Mesothelial cell of epicardium (in vitro differentiated cells): Measurements from ENCODE around the gene ARHGEF7. TPM values are rescaled to one million over a fixed set of nuclear protein-coding genes. Genes with fewer than 3 reads are reported as not detected.

Experiments
- DNase-seq, 2 experiments: peaks; one replicate each; pipeline ENCODE4 v3.0.0; 2021; ENCODE audit warnings: low spot score in 2 of 2; ENCODE audit not compliant: unreplicated experiment in 2 of 2
- H3K27ac Mint-ChIP-seq: 2 replicates; pipeline ENCODE4 v1.8.0; 2021; ENCODE audit warnings: mixed read lengths
- H3K27me3 Mint-ChIP-seq: 2 replicates; pipeline ENCODE4 v1.8.0; 2021; ENCODE audit warnings: low read depth, mixed read lengths
- H3K36me3 Mint-ChIP-seq: 2 replicates; pipeline ENCODE4 v1.8.0; 2021; ENCODE audit warnings: mixed read lengths
- H3K4me1 Mint-ChIP-seq: 2 replicates; pipeline ENCODE4 v1.8.0; 2021; ENCODE audit warnings: mixed read lengths
- H3K4me3 Mint-ChIP-seq: 2 replicates; pipeline ENCODE4 v1.8.0; 2021; ENCODE audit warnings: mild to moderate bottlenecking, moderate library complexity, mixed read lengths
- H3K9me3 Mint-ChIP-seq: 2 replicates; pipeline ENCODE4 v1.8.0; 2021; ENCODE audit warnings: mixed read lengths
- CTCF ChIP-seq: fragments of 200-600 bp; sonication (generic); IDR thresholded peaks from one replicate; pipeline ENCODE4 v1.5.0; 2021; ENCODE audit warnings: antibody characterized with exemption; ENCODE audit not compliant: unreplicated experiment
- total RNA-seq: library from RNA; stranded (reverse); gene quantifications from 3 replicates; pipeline ENCODE4 v1.2.1, GENCODE V29; 2021

Gene ARHGEF7
- total RNA-seq, 1 donor from 2014 or later = 95.9 TPM

DNA sequence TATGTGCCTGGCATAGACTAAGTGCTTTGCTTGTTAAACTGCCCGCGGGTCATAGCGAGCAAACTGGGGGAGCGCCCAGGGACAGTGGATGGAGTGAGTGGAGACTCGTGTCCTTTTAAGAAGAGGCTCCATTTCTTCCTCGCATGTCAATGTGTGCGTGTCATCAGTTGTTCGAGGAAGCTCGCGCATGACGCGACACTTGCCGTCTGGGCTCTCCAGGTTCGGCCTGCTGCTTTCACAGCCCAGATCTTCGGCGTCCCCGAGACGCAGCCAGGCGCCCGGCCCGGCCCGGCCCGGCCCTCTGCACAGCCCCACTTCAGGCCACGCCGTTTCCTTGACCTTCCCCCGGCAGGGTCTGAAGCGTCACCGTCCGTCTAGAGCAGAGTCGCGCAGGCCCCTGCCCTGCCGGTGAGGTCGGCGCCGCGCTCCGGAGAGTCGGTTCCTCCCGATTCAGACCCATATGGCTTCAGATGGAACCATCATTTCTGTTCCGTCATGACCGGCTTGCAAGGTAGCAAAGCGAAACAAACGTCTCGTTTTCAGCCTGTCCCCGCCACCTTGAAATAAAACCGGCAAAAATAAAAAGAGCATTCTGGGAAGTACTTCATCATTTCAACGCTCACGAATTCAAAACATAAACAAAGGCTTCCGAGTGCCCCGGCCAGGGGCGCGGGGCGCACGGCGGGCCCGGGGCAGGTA lies 599 bp upstream of the ARHGEF7 start:
- TF ChIP-seq CTCF = no peak
- Mint-ChIP-seq H3K36me3 (no peaks in the 10 kb centered on the region), H3K4me3 (peak overlapping the region; percentile 78), H3K9me3 (peaks cover 5% of the 10 kb centered on the region), H3K27ac (peak overlapping the region; percentile 77), H3K4me1 (peaks cover 20% of the 10 kb centered on the region), H3K27me3 (peaks cover 88% of the 10 kb centered on the region)
- peak in 1 of 2 experiments; percentile 49 for DNase-seq

DNA sequence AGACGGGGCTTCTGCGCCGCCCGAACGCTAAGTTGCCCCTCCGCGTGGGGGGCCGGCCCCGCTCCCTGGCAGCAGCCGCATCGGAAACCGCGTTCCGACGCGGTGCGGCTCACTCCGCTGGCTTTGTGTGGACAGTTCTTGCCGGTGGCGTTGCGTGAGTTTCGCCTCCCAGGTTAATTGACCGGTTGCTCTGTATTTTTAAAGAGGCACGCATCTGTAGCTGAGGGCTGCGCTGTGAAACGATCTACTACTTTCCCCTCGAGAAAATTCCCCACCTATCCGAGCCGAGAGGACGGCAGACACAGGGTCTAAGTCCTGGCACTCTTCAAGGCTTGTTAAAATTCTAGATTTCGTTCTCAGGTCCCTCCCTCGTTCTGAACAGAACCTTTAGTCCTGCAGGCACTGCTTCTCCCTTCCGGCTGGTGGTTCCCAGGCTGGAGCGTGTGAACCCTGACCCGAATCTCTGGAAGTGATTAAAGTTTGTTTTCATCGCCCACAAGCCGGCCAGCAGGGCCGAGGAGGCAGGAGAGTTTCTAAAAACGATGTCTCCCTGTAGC lies 933 bp downstream of the ARHGEF7 start:
- Mint-ChIP-seq H3K27me3 (peaks cover 84% of the 10 kb centered on the region), H3K9me3 (no peaks in the 10 kb centered on the region), H3K4me3 (peak overlapping the region; percentile 84), H3K36me3 (no peaks in the 10 kb centered on the region), H3K4me1 (peaks cover 20% of the 10 kb centered on the region), H3K27ac (peak overlapping the region; percentile 90)
- no peak for TF ChIP-seq CTCF
- no peak for DNase-seq

DNA sequence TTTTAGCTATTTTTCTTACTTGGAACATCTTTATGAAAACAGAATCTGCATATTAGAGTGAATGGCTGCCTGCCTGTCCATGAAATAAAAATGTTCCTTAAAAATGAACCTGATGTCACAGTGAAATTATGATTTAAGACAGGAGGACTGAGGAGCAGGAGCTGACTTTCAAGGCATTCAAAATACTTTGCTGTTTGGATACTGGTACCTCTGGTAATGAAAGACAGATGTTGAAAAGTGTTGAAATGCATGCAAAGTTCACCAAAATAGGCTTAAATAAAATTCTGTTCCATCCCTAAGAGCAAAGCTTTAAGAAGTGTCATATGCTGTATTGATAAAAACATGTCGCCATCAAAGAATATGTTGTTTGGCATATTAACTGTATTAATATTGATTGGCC lies 1.7 kb downstream of the ARHGEF7 start:
- DNase-seq = no peak
- Mint-ChIP-seq H3K4me3 (peak overlapping the region; percentile 84), H3K27ac (no peak overlapping the region), H3K4me1 (peaks cover 20% of the 10 kb centered on the region), H3K27me3 (peaks cover 83% of the 10 kb centered on the region), H3K36me3 (no peaks in the 10 kb centered on the region), H3K9me3 (no peaks in the 10 kb centered on the region)
- TF ChIP-seq CTCF = no peak

GRCh38 chr13:111117289-111117688 lies 2.2 kb downstream of the ARHGEF7 start:
- Mint-ChIP-seq H3K9me3 (no peaks in the 10 kb centered on the region), H3K36me3 (no peaks in the 10 kb centered on the region), H3K27ac (peak overlapping the region; percentile 26), H3K4me3 (peak overlapping the region; percentile 21), H3K27me3 (peaks cover 80% of the 10 kb centered on the region), H3K4me1 (peaks cover 20% of the 10 kb centered on the region)
- no peak for TF ChIP-seq CTCF
- DNase-seq = no peak

DNA sequence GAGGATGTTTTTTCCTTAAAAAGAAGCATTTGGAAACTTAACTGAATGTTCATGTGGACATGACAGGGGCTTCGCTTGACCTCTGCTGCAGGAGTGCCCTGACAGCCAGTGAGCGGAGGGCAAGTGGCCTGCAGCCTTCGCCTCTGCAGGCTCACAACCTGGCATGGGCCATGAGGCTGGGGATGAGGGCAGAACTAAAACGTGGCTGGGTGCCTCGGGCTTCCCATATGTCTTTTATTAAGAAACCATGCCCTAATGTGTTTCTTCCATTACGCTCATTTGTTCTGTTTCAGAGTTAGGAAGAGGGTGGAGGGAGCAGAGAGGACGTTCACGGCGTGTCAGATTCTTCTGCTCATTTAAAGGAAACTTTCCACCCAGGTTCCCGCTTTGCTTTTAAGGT lies 2.9 kb downstream of the ARHGEF7 start:
- H3K27me3 Mint-ChIP-seq = peaks cover 73% of the 10 kb centered on the region

More for the DNA sequence above, 2.9 kb downstream of the ARHGEF7 start:
- Mint-ChIP-seq H3K9me3 (no peaks in the 10 kb centered on the region), H3K4me3 (no peak overlapping the region), H3K4me1 (peaks cover 20% of the 10 kb centered on the region), H3K36me3 (no peaks in the 10 kb centered on the region), H3K27ac (peak overlapping the region; percentile 39)
- DNase-seq = no peak
- TF ChIP-seq CTCF = no peak
